ENCODE data around the gene FBXL7.
"Not testable (repeated sequence)": the region's sequence is repeated elsewhere in the genome, so short reads cannot be mapped to it uniquely, and the experiment has no call there.

Gene FBXL7

GRCh38 chr5:15835514-15835913 is 335.5 kb downstream of the FBXL7 start:
- no peak for DNase-seq

- no peak for DNase-seq
These were observed 337.7 kb downstream of the FBXL7 start for GRCh38 chr5:15837551-15838289.

- no peak for DNase-seq
These were observed 344.3 kb downstream of the FBXL7 start for GRCh38 chr5:15844253-15844652.

- DNase-seq = no peak
These were observed 344.9 kb downstream of the FBXL7 start for GRCh38 chr5:15844871-15845270.

GRCh38 chr5:15850536-15850935 is 350.6 kb downstream of the FBXL7 start:
- DNase-seq = no peak

- no peak for DNase-seq
These were observed 351.0 kb downstream of the FBXL7 start for GRCh38 chr5:15850939-15851341.

- no peak for DNase-seq
These were observed 352.2 kb downstream of the FBXL7 start for GRCh38 chr5:15852217-15852616.

- DNase-seq = no peak
These were observed 353.0 kb downstream of the FBXL7 start for GRCh38 chr5:15852949-15853348.

- DNase-seq = no peak
These were observed 358.3 kb downstream of the FBXL7 start for GRCh38 chr5:15858326-15858725.

GRCh38 chr5:15864536-15865215 is 364.7 kb downstream of the FBXL7 start:
- no peak for DNase-seq

- DNase-seq = not testable (repeated sequence)
These were observed 372.3 kb downstream of the FBXL7 start for GRCh38 chr5:15872259-15872658.

- DNase-seq = no peak
These were observed 377.9 kb downstream of the FBXL7 start for GRCh38 chr5:15877914-15878313.

- DNase-seq = no peak
These were observed 380.2 kb downstream of the FBXL7 start for GRCh38 chr5:15880201-15880600.

- DNase-seq = no peak
These were observed 385.2 kb downstream of the FBXL7 start for GRCh38 chr5:15885156-15885555.

- DNase-seq = no peak
These were observed 386.2 kb downstream of the FBXL7 start for GRCh38 chr5:15886156-15886555.

GRCh38 chr5:15887093-15887492 is 387.1 kb downstream of the FBXL7 start:
- DNase-seq = no peak

- DNase-seq = no peak
These were observed 389.0 kb downstream of the FBXL7 start for GRCh38 chr5:15889001-15889400.

- DNase-seq = no peak
These were observed 393.9 kb downstream of the FBXL7 start for GRCh38 chr5:15893866-15894265.

GRCh38 chr5:15897656-15898055 is 397.7 kb downstream of the FBXL7 start:
- no peak for DNase-seq

GRCh38 chr5:15898641-15899040 is 398.7 kb downstream of the FBXL7 start:
- no peak for DNase-seq

GRCh38 chr5:15899481-15899880 is 399.5 kb downstream of the FBXL7 start:
- no peak for DNase-seq

GRCh38 chr5:15901151-15901550 is 401.2 kb downstream of the FBXL7 start:
- no peak for DNase-seq

GRCh38 chr5:15902066-15902465 is 402.1 kb downstream of the FBXL7 start:
- DNase-seq = no peak
